Measurements from ENCODE around the gene ALOX15B.
"Not testable (repeated sequence)": the region's sequence is repeated elsewhere in the genome, so short reads cannot be mapped to it uniquely, and the experiment has no call there.

ALOX15B gene

GRCh38 chr17:8019665-8020650, 18.9 kb upstream of the ALOX15B start:
- CTCF ChIA-PET = interaction anchor here (1.0 kb wide), 1 partner anchor 21 kb away, joined by 3 read pairs; no protein-coding TSS in a partner anchor

GRCh38 chr17:8020776-8021564, 17.9 kb upstream of the ALOX15B start:
- ChIA-PET CTCF (interaction anchor here (0.5 to 1.1 kb wide), 3 partner anchors 20 to 277 kb away, joined by 3 read pairs; no protein-coding TSS in a partner anchor), POLR2A (interaction anchor here (1.8 kb wide), 1 partner anchor 88 kb away, joined by 4 read pairs; the partner anchor contains the start of gene CNTROB)
- no peak for DNase-seq (ENCODE audit: extremely low spot score)
- TF ChIP-seq TARDBP (IDR thresholded peaks at IDR 0.05) (no peak), PKNOX1 (IDR thresholded peaks at IDR 0.05) (no peak), FOXM1 (IDR thresholded peaks at IDR 0.05; ENCODE audit: borderline replicate concordance) (no peak), L3MBTL2 (conservative IDR thresholded peaks at IDR 0.05) (no peak), LEF1 (IDR thresholded peaks at IDR 0.05; ENCODE audit: borderline replicate concordance) (no peak)

More at GRCh38 chr17:8019665-8020650, 18.9 kb upstream of the ALOX15B start:
- no peak for DNase-seq (ENCODE audit: extremely low spot score)
- TF ChIP-seq ARNT (IDR thresholded peaks at IDR 0.05) (no peak), NFRKB (IDR thresholded peaks at IDR 0.05) (no peak), CTBP1 (IDR thresholded peaks at IDR 0.05; ENCODE audit: borderline replicate concordance) (no peak), ZNF384 (IDR thresholded peaks at IDR 0.05) (no peak), BHLHE40 (IDR thresholded peaks at IDR 0.05; ENCODE audit: borderline replicate concordance) (no peak), FOXA1 (IDR thresholded peaks at IDR 0.05) (no peak), HDGF (IDR thresholded peaks at IDR 0.05; ENCODE audit: borderline replicate concordance) (no peak), PKNOX1 (IDR thresholded peaks at IDR 0.05) (no peak), L3MBTL2 (conservative IDR thresholded peaks at IDR 0.05) (no peak), LEF1 (IDR thresholded peaks at IDR 0.05; ENCODE audit: borderline replicate concordance) (no peak), FOXK2 (IDR thresholded peaks at IDR 0.05) (no peak)
- POLR2A ChIA-PET = no interaction called here

- ChIA-PET CTCF (interaction anchor here (0.5 to 1.1 kb wide), 5 partner anchors 19 to 278 kb away, joined by 3 read pairs; no protein-coding TSS in a partner anchor), POLR2A (interaction anchor here (1.8 kb wide), 1 partner anchor 89 kb away, joined by 4 read pairs; the partner anchor contains the start of gene CNTROB)
- no peak for DNase-seq (ENCODE audit: extremely low spot score)
- no peak for TF ChIP-seq NFRKB (IDR thresholded peaks at IDR 0.05)
Measured at GRCh38 chr17:8021565-8022359, 17.1 kb upstream of the ALOX15B start.

GRCh38 chr17:8022360-8023003, 16.4 kb upstream of the ALOX15B start:
- ChIA-PET POLR2A (interaction anchor here (1.8 kb wide), 1 partner anchor 90 kb away, joined by 4 read pairs; the partner anchor contains the start of gene CNTROB), CTCF (interaction anchor here (0.8 to 1.1 kb wide), 3 partner anchors 19 to 36 kb away, joined by 3 read pairs; no protein-coding TSS in a partner anchor)
- no peak for TF ChIP-seq SUZ12 (IDR thresholded peaks at IDR 0.05)
- TF ChIP-seq LEF1 (IDR thresholded peaks at IDR 0.05; ENCODE audit: borderline replicate concordance) = no peak
- TF ChIP-seq FOXA1 (IDR thresholded peaks at IDR 0.05) = no peak
- TF ChIP-seq ZNF384 (IDR thresholded peaks at IDR 0.05) = no peak
- no peak for TF ChIP-seq NFRKB (IDR thresholded peaks at IDR 0.05)
- TF ChIP-seq FOXK2 (IDR thresholded peaks at IDR 0.05) = no peak
- TF ChIP-seq TARDBP (IDR thresholded peaks at IDR 0.05) = no peak
- TF ChIP-seq PKNOX1 (IDR thresholded peaks at IDR 0.05) = no peak
- no peak for TF ChIP-seq SP1 (IDR thresholded peaks at IDR 0.05)
- no peak for TF ChIP-seq FOXM1 (IDR thresholded peaks at IDR 0.05; ENCODE audit: borderline replicate concordance)
- no peak for TF ChIP-seq L3MBTL2 (conservative IDR thresholded peaks at IDR 0.05)
- TF ChIP-seq ELF4 (IDR thresholded peaks at IDR 0.05) = no peak
- TF ChIP-seq HDGF (IDR thresholded peaks at IDR 0.05; ENCODE audit: borderline replicate concordance) = no peak
- TF ChIP-seq ARNT (IDR thresholded peaks at IDR 0.05) = no peak
- TF ChIP-seq CTBP1 (IDR thresholded peaks at IDR 0.05; ENCODE audit: borderline replicate concordance) = no peak
- no peak for TF ChIP-seq BHLHE40 (IDR thresholded peaks at IDR 0.05; ENCODE audit: borderline replicate concordance)
- DNase-seq (ENCODE audit: extremely low spot score) = no peak

- CTCF ChIA-PET = interaction anchor here (0.6 to 2.0 kb wide), 2 partner anchors 18 to 1114 kb away, joined by 3 to 5 read pairs; no protein-coding TSS in a partner anchor
- DNase-seq (ENCODE audit: extremely low spot score); POLR2A ChIA-PET: not testable (repeated sequence)
Measured at GRCh38 chr17:8024161-8024560, 14.7 kb upstream of the ALOX15B start.
